SK-N-SH (cell line): ENCODE data around the gene PERM1. TPM values are rescaled to one million over a fixed set of nuclear protein-coding genes. Genes with fewer than 3 reads are reported as not detected.

Experiments
- CTCF ChIA-PET: fragments of 300-600, 350-600 bp; formaldehyde crosslinking; extraction: SDS; loops from one replicate; lab custom pipeline; 2021; lab: Yijun Ruan, JAX
- POLR2A ChIA-PET: fragments of 350-600 bp; sonication (Branson Sonifier 250); formaldehyde crosslinking; extraction: SDS; loops from one replicate; lab custom pipeline; 2020; ENCODE audit warnings: antibody characterized with exemption, inconsistent platforms; lab: Yijun Ruan, JAX
- DNase-seq: peaks from one replicate; pipeline ENCODE4 v3.0.0; 2012
- H2AFZ ChIP-seq: fragments of 200-600 bp; sonication (generic); 2 replicates; pipeline ENCODE4 v1.8.1; 2016; ENCODE audit warnings: antibody characterized with exemption, mild to moderate bottlenecking, low read depth
- H3F3A ChIP-seq: fragments of 200-600 bp; sonication (generic); replicated peaks from 2 replicates; pipeline ENCODE3; 2016; ENCODE audit warnings: antibody characterized with exemption, mild to moderate bottlenecking; ENCODE audit not compliant: insufficient read depth
- H3K27ac ChIP-seq, 2 experiments: fragments of 200-500 bp in 1 of 2; fragments of 200-600 bp in 1 of 2; sonication (Bioruptor generic) in 1 of 2; sonication (generic), shearing (Covaris generic) in 1 of 2; 2 replicates each; pipeline versions ENCODE4 v1.5.1 to v1.6.1; 2014 to 2016; ENCODE audit warnings: low read depth in 2 of 2, inconsistent platforms in 1 of 2, low read length in 1 of 2, mild to moderate bottlenecking in 1 of 2, mixed read lengths in 1 of 2
- H3K27me3 ChIP-seq: fragments of 200-600 bp; sonication (generic), shearing (Covaris generic); 2 replicates; pipeline ENCODE4 v1.6.1; 2016; ENCODE audit warnings: mixed run types; ENCODE audit not compliant: insufficient read depth
- H3K36me3 ChIP-seq, 2 experiments: fragments of 200-500 bp in 1 of 2; fragments of 200-600 bp in 1 of 2; sonication (Bioruptor generic) in 1 of 2; sonication (generic) in 1 of 2; replicated peaks in 1 of 2; 2 replicates each; pipeline versions ENCODE3 to v1.5.1; 2014 to 2016; ENCODE audit warnings: low read length in 1 of 2, mild to moderate bottlenecking in 1 of 2; ENCODE audit not compliant: insufficient read depth in 2 of 2, control insufficient read depth in 1 of 2
- H3K4me1 ChIP-seq, 2 experiments: fragments of 200-500 bp in 1 of 2; fragments of 200-600 bp in 1 of 2; sonication (Bioruptor generic) in 1 of 2; sonication (generic), shearing (Covaris generic) in 1 of 2; 2 replicates each; pipeline versions ENCODE4 v1.5.1 to v1.6.1; 2014 to 2016; ENCODE audit warnings: low read depth in 1 of 2, low read length in 1 of 2, mixed run types in 1 of 2; ENCODE audit not compliant: insufficient read depth in 2 of 2, control insufficient read depth in 1 of 2
- H3K4me2 ChIP-seq: fragments of 200-600 bp; sonication (generic), shearing (Covaris generic); 2 replicates; pipeline ENCODE4 v1.6.1; 2017; ENCODE audit warnings: mixed run types
- H3K4me3 ChIP-seq, 2 experiments: fragments of 200-500 bp in 1 of 2; fragments of 200-600 bp in 1 of 2; sonication (Bioruptor generic) in 1 of 2; sonication (generic), shearing (Covaris generic) in 1 of 2; 2 replicates each; pipeline versions ENCODE4 v1.5.1 to v1.8.1; 2014 to 2016; ENCODE audit warnings: low read depth in 2 of 2, inconsistent platforms in 1 of 2, low read length in 1 of 2, mild to moderate bottlenecking in 1 of 2, mixed read lengths in 1 of 2, moderate library complexity in 1 of 2
- H3K79me2 ChIP-seq: fragments of 200-600 bp; sonication (generic); 2 replicates; pipeline ENCODE4 v1.8.1; 2017; ENCODE audit warnings: mild to moderate bottlenecking; ENCODE audit not compliant: insufficient read depth
- H3K9ac ChIP-seq: fragments of 200-600 bp; sonication (generic); 2 replicates; pipeline ENCODE4 v1.6.1; 2017; ENCODE audit warnings: mixed run types
- H3K9me2 ChIP-seq: fragments of 200-600 bp; sonication (generic); 2 replicates; pipeline ENCODE4 v1.6.1; 2017; ENCODE audit warnings: mixed run types
- H3K9me3 ChIP-seq: fragments of 200-600 bp; sonication (generic); 2 replicates; pipeline ENCODE4 v1.6.1; 2017; ENCODE audit warnings: mixed run types, mild to moderate bottlenecking, moderate library complexity
- H4K20me1 ChIP-seq: fragments of 200-600 bp; sonication (generic); 2 replicates; pipeline ENCODE4 v1.6.1; 2017; ENCODE audit warnings: mild to moderate bottlenecking, mixed run types; ENCODE audit not compliant: insufficient read depth
- ELF1 ChIP-seq: IDR thresholded peaks from 2 replicates; pipeline ENCODE4 v1.4.0; 2012
- EP300 ChIP-seq, 2 experiments: IDR thresholded peaks; 2 replicates each; pipeline versions ENCODE4 v1.4.0 to v1.6.1; 2012; ENCODE audit warnings: borderline replicate concordance in 1 of 2, low read depth in 1 of 2, low read length in 1 of 2
- FOSL2 ChIP-seq: IDR thresholded peaks from 2 replicates; pipeline ENCODE4 v1.4.0; 2012; ENCODE audit warnings: low read depth, mild to moderate bottlenecking, moderate library complexity, borderline replicate concordance
- GABPA ChIP-seq: IDR thresholded peaks from 2 replicates; pipeline ENCODE4 v1.4.0; 2012; ENCODE audit warnings: low read depth, mild to moderate bottlenecking
- GATA2 ChIP-seq: sonication (generic); formaldehyde crosslinking; IDR thresholded peaks from 2 replicates; pipeline ENCODE4 v1.5.0; 2020; ENCODE audit warnings: mild to moderate bottlenecking, missing genetic modification reagents
- MXI1 ChIP-seq: IDR thresholded peaks from 2 replicates; pipeline ENCODE4 v1.6.1; 2012; ENCODE audit warnings: mild to moderate bottlenecking, low read depth, low read length, improper control_type of control experiment
- NFIC ChIP-seq: IDR thresholded peaks from 2 replicates; pipeline ENCODE4 v1.4.0; 2012; ENCODE audit warnings: borderline replicate concordance
- NRF1 ChIP-seq: IDR thresholded peaks from 2 replicates; pipeline ENCODE4 v1.6.1; 2012; ENCODE audit warnings: low read depth, mild to moderate bottlenecking, low read length
- RAD21 ChIP-seq: IDR thresholded peaks from 2 replicates; pipeline ENCODE4 v1.6.1; 2012; ENCODE audit warnings: mild to moderate bottlenecking, low read length
- RCOR1 ChIP-seq: fragments of 150-350 bp; IDR thresholded peaks from 2 replicates; pipeline ENCODE4 v1.6.1; 2017; ENCODE audit warnings: antibody characterized with exemption, low read length
- RXRA ChIP-seq: IDR thresholded peaks from 2 replicates; pipeline ENCODE4 v1.4.0; 2012; ENCODE audit warnings: low read depth, mild to moderate bottlenecking, borderline replicate concordance
- TCF12 ChIP-seq: IDR thresholded peaks from 2 replicates; pipeline ENCODE4 v1.4.0; 2012
- YY1 ChIP-seq: IDR thresholded peaks from 2 replicates; pipeline ENCODE4 v1.4.0; 2012; ENCODE audit warnings: low read depth, mild to moderate bottlenecking
- WGBS: methylation state at CpG from one replicate; pipeline ENCODE4 v1.1.6; 2017; ENCODE audit warnings: low lambda C conversion rate; 5-methylcytosine and 5-hydroxymethylcytosine counted together
- polyA plus RNA-seq, 3 experiments: library from polyadenylated mRNA; depleted of rRNA; stranded (reverse); fragments of >200 nt; gene quantifications; 2 replicates each; pipeline ENCODE4 v1.2.3, GENCODE V29; 2012
- TF ChIP-seq, protein P1 (sequence below): IDR thresholded peaks from 2 replicates; pipeline ENCODE4 v1.4.0; 2012; ENCODE audit warnings: low read depth
- TF ChIP-seq, protein P2 (sequence below): IDR thresholded peaks from 2 replicates; pipeline ENCODE4; 2012
- TF ChIP-seq, protein P3 (sequence below): fragments of 200-600 bp; sonication (generic); IDR thresholded peaks from 2 replicates; pipeline ENCODE4 v1.6.1; 2017; ENCODE audit warnings: antibody characterized with exemption, mild to moderate bottlenecking, moderate library complexity

Gene PERM1
- polyA plus RNA-seq, 1 of the 3 experiments (the other 2 are of a cell fraction), result 0.25 TPM

DNA sequence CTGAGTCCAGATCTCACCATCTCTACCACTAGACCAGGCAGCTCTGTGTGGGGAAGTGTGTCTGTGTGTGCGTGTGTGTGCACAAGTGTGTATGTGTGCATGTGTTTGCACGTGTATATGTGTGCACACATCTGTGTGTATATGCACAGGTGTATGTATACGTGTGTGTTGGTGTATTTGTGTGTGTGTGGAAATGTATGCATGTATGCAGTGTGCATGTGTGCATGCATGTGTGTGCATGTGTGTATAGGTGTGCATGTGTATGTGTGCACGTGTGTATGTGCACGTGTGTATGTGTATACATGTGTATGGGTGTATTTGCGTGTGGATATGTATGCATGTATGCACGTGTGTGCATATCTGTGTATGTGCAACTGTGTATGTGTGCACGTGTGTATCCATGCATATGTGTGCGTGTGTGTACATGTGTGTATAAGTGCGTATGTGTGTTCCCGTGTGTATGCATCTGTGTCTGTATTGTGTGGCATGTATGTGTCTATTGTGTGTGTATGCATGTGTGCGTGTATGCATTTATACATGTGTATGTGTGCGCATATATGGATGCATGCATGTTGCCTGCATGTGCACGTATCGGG is 12.5 kb downstream of the PERM1 start:
- ChIA-PET POLR2A (no interaction called here), CTCF (interaction anchor here (1.3 to 1.8 kb wide), 3 partner anchors 32 to 100 kb away, joined by 3 to 5 read pairs (median 5); no protein-coding TSS in a partner anchor)
- Histone ChIP-seq H3K4me3 (no peak overlapping the region), H3K4me1 (no peaks in the 10 kb centered on the region), H3K36me3 (no peaks in the 10 kb centered on the region), H3F3A (no peaks in the 10 kb centered on the region), H3K9me2 (no peaks in the 10 kb centered on the region), H3K27me3 (no peaks in the 10 kb centered on the region), H2AFZ (no peak overlapping the region), H3K27ac (no peak overlapping the region), H3K9me3 (no peaks in the 10 kb centered on the region), H3K79me2 (no peaks in the 10 kb centered on the region), H4K20me1 (no peaks in the 10 kb centered on the region), H3K9ac (no peak overlapping the region), H3K4me2 (no peak overlapping the region)
- TF ChIP-seq, protein P1, sequence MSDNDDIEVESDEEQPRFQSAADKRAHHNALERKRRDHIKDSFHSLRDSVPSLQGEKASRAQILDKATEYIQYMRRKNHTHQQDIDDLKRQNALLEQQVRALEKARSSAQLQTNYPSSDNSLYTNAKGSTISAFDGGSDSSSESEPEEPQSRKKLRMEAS, result no peak
- TF ChIP-seq YY1 (no peak), RXRA (no peak), ELF1 (no peak), EP300 (IDR thresholded peaks at IDR 0.05; ENCODE audit: borderline replicate concordance in 1 of 2, low read depth in 1 of 2, low read length in 1 of 2) (no peak), GABPA (no peak), RCOR1 (no peak), TCF12 (no peak), RAD21 (no peak), MXI1 (no peak), GATA2 (CRISPR knock-in tag) (no peak), FOSL2 (no peak), NRF1 (no peak), NFIC (no peak)
- TF ChIP-seq, protein P2, sequence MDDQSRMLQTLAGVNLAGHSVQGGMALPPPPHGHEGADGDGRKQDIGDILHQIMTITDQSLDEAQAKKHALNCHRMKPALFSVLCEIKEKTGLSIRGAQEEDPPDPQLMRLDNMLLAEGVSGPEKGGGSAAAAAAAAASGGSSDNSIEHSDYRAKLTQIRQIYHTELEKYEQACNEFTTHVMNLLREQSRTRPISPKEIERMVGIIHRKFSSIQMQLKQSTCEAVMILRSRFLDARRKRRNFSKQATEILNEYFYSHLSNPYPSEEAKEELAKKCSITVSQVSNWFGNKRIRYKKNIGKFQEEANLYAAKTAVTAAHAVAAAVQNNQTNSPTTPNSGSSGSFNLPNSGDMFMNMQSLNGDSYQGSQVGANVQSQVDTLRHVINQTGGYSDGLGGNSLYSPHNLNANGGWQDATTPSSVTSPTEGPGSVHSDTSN, result no peak
- TF ChIP-seq, protein P3, sequence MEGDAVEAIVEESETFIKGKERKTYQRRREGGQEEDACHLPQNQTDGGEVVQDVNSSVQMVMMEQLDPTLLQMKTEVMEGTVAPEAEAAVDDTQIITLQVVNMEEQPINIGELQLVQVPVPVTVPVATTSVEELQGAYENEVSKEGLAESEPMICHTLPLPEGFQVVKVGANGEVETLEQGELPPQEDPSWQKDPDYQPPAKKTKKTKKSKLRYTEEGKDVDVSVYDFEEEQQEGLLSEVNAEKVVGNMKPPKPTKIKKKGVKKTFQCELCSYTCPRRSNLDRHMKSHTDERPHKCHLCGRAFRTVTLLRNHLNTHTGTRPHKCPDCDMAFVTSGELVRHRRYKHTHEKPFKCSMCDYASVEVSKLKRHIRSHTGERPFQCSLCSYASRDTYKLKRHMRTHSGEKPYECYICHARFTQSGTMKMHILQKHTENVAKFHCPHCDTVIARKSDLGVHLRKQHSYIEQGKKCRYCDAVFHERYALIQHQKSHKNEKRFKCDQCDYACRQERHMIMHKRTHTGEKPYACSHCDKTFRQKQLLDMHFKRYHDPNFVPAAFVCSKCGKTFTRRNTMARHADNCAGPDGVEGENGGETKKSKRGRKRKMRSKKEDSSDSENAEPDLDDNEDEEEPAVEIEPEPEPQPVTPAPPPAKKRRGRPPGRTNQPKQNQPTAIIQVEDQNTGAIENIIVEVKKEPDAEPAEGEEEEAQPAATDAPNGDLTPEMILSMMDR, result no peak
- no peak for DNase-seq
- 48% methylated on average over 15 of the region's 15 CpGs for WGBS
